Endothelial cell of umbilical vein (primary cell): Measurements from ENCODE around the gene SULT2B1. TPM values are rescaled to one million over a fixed set of nuclear protein-coding genes. Genes with fewer than 3 reads are reported as not detected.

Experiments
- BruUV-seq: library from RNA; stranded (reverse); fragments of 400-500 nt; replicated peaks from 2 replicates; lab custom pipeline; 2021; lab: Mats Ljungman, UMichigan
- CTCF ChIA-PET: fragments of 300-600, 350-600 bp; sonication (Branson Sonifier 250); formaldehyde crosslinking; loops from one replicate; lab custom pipeline; 2021; ENCODE audit warnings: antibody characterized with exemption, inconsistent platforms; lab: Charles Lee
- POLR2A ChIA-PET: fragments of 300-600, 350-600 bp; sonication (Branson Sonifier 250); formaldehyde crosslinking; loops from one replicate; lab custom pipeline; 2021; ENCODE audit warnings: antibody characterized with exemption, inconsistent platforms; lab: Charles Lee
- DNase-seq: peaks from one replicate; pipeline ENCODE4 v3.0.0-alpha.2; 2011; ENCODE audit warnings: low read depth, low spot score
- FAIRE-seq: peaks from 2 replicates; lab custom pipeline; 2011; peaks lifted over from hg19 to GRCh38; lab: Jason Lieb, UNC
- H2AFZ ChIP-seq: 2 replicates; pipeline ENCODE4 v1.6.0; 2012; ENCODE audit warnings: low read depth, low read length, control low read depth, inconsistent platforms
- H3K27ac ChIP-seq: 2 replicates; pipeline ENCODE4 v1.5.1; 2011; ENCODE audit warnings: low read depth, mild to moderate bottlenecking, control low read depth, low read length, moderate library complexity; ENCODE audit not compliant: insufficient read depth
- H3K27me3 ChIP-seq, 2 experiments: 2 replicates each; pipeline versions ENCODE4 v1.6.0 to v1.6.1; 2011; ENCODE audit warnings: low read length in 2 of 2, mixed read lengths in 1 of 2; ENCODE audit not compliant: control insufficient read depth in 2 of 2, insufficient read depth in 2 of 2
- H3K36me3 ChIP-seq, 2 experiments: 2 replicates in 1 of 2; 3 replicates in 1 of 2; pipeline ENCODE4 v1.5.1; 2011; ENCODE audit warnings: low read length in 2 of 2, mild to moderate bottlenecking in 1 of 2, moderate library complexity in 1 of 2; ENCODE audit not compliant: control insufficient read depth in 2 of 2, insufficient read depth in 2 of 2; ENCODE audit errors: extremely low read depth in 1 of 2
- H3K4me1 ChIP-seq: 3 replicates; pipeline ENCODE4 v1.5.1; 2011; ENCODE audit warnings: mild to moderate bottlenecking, low read length; ENCODE audit not compliant: control insufficient read depth, insufficient read depth; ENCODE audit errors: extremely low read depth
- H3K4me2 ChIP-seq: 2 replicates; pipeline ENCODE4 v1.6.1; 2011; ENCODE audit warnings: low read length, control low read depth, mixed read lengths; ENCODE audit not compliant: insufficient read depth
- H3K4me3 ChIP-seq, 3 experiments: fragments of 200-600 bp in 1 of 3; sonication (generic), shearing (Covaris generic) in 1 of 3; replicated peaks in 1 of 3; 2 replicates each; pipeline ENCODE4 v1.5.1; 2011 to 2016; ENCODE audit warnings: control low read depth in 3 of 3, low read length in 3 of 3, mild to moderate bottlenecking in 2 of 3, inconsistent platforms in 1 of 3, low read depth in 1 of 3, moderate library complexity in 1 of 3; ENCODE audit not compliant: insufficient read depth in 1 of 3
- H3K79me2 ChIP-seq: 2 replicates; pipeline ENCODE4 v1.6.0; 2012; ENCODE audit warnings: low read length, inconsistent platforms; ENCODE audit not compliant: control insufficient read depth, insufficient read depth
- H3K9ac ChIP-seq: replicated peaks from 2 replicates; pipeline ENCODE3; 2011; ENCODE audit warnings: low read length, control low read depth; ENCODE audit not compliant: insufficient read depth; ENCODE audit errors: extremely low read depth
- H3K9me1 ChIP-seq: replicated peaks from 3 replicates; pipeline ENCODE4 v1.6.0; 2011; ENCODE audit warnings: mild to moderate bottlenecking, low read length; ENCODE audit not compliant: control insufficient read depth, insufficient read depth; ENCODE audit errors: extremely low read depth
- H3K9me3 ChIP-seq: replicated peaks from 2 replicates; pipeline ENCODE4 v1.5.1; 2012; ENCODE audit warnings: low read length, inconsistent platforms; ENCODE audit not compliant: control insufficient read depth, insufficient read depth
- H4K20me1 ChIP-seq: replicated peaks from 2 replicates; pipeline ENCODE3; 2011; ENCODE audit warnings: mild to moderate bottlenecking, low read length; ENCODE audit not compliant: control insufficient read depth, insufficient read depth; ENCODE audit errors: extremely low read depth
- CTCF ChIP-seq, 2 donors: IDR thresholded peaks; 1 replicate in 1 of 2; 2 replicates in 1 of 2; pipeline ENCODE4 v1.5.1; 2011; ENCODE audit warnings: low read length in 2 of 2, mild to moderate bottlenecking in 2 of 2, moderate library complexity in 2 of 2, control low read depth in 1 of 2, inconsistent platforms in 1 of 2, low read depth in 1 of 2; ENCODE audit not compliant: insufficient read depth in 1 of 2; ENCODE audit errors: extremely low read depth in 1 of 2
- FOS ChIP-seq: IDR thresholded peaks from 2 replicates; pipeline ENCODE4 v1.6.1; 2011; ENCODE audit warnings: mild to moderate bottlenecking, low read length, moderate library complexity, borderline replicate concordance; ENCODE audit not compliant: insufficient read depth
- GATA2 ChIP-seq: IDR thresholded peaks from 2 replicates; pipeline ENCODE4 v1.7.0; 2011; ENCODE audit warnings: low read depth, mild to moderate bottlenecking, moderate library complexity, mixed read lengths, low read length; ENCODE audit not compliant: insufficient read length, insufficient read depth
- POLR2A ChIP-seq: IDR thresholded peaks from 2 replicates; pipeline ENCODE4 v1.6.1; 2012; ENCODE audit warnings: low read depth, mild to moderate bottlenecking, control low read depth, low read length
- dilution Hi-C: fragments of 300-500 bp; cut with MboI; formaldehyde crosslinking; loops from one replicate; pipeline ENCODE4 v1.15.0; 2019; ENCODE audit warnings: low sequenced_read_pairs; ENCODE audit not compliant: extremely low pct_ligation_motif_present
- intact Hi-C: fragments of 100-400 bp; cut with micrococcal nuclease; formaldehyde crosslinking; loops from one replicate; pipeline ENCODE4 v1.10.0; 2022
- polyA plus RNA-seq, 4 experiments: library from polyadenylated mRNA; depleted of rRNA in 3 of 4; stranded (reverse) in 3 of 4; unstranded in 1 of 4; fragments of >200 nt; gene quantifications; 2 replicates each; pipeline versions ENCODE4 v1.2.1 to v1.2.3, GENCODE V29; 2011 to 2012; ENCODE audit warnings: missing spikeins in 1 of 4
- total RNA-seq: library from RNA; stranded (reverse); gene quantifications from 2 replicates; pipeline ENCODE4 v1.2.3, GENCODE V29; 2021
- TF ChIP-seq, protein P1 (sequence below): IDR thresholded peaks from 2 replicates; pipeline ENCODE4 v1.6.1; 2011; ENCODE audit not compliant: insufficient read depth, insufficient read length

The SULT2B1 gene
- total and polyA plus RNA-seq, 2 donors (not counting 3 experiments of a cell fraction or from before 2014, with no cell fraction given) = not detected

DNA sequence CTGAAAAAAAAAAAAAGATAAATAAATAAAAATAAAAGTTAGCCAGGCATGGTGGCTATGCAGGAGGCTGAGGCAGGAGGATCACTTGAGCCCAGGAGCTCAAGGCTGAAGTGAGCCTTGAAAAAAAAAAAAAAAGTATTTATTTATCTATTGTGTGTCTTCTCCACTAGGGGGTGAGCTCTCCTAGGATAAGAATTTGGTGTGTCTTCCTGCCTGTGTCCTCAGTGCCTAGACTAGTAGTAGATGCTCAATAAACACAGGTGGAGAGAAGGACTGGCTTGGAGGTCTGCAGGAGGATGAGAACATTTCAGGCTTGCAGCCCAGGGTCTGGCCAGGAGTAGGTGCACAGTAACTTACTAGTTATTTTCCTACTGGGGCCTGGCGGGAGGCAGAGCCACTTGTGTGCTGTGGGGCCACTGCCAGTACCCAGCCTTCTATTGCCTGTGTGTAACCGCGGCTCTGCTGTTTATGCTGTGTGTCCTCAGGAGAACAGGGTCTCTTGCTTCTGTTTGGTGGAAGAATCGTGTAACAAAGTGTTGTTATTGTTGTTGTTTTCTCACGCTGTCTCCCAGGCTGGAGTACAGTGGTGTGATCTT is 45.7 kb upstream of the SULT2B1 start:
- Histone ChIP-seq H3K27ac (no peak overlapping the region), H3K9me3 (no peaks in the 10 kb centered on the region), H3K4me1 (no peaks in the 10 kb centered on the region), H2AFZ (no peak overlapping the region), H3K4me3 (no peak overlapping the region), H3K9me1 (no peaks in the 10 kb centered on the region), H3K36me3 (no peaks in the 10 kb centered on the region), H3K27me3 (peaks cover 0 to 4% of the 10 kb centered on the region in 2 experiments), H4K20me1 (no peaks in the 10 kb centered on the region), H3K9ac (no peak overlapping the region), H3K79me2 (no peaks in the 10 kb centered on the region), H3K4me2 (no peak overlapping the region)
- peak; percentile 77 for FAIRE-seq
- ChIA-PET CTCF (interaction anchor here (0.6 to 8.3 kb wide), 33 partner anchors 10 to 338 kb away, joined by 3 to 507 read pairs (median 4); partner anchors contain the start of genes GRIN2D and SULT2B1), POLR2A (interaction anchor here (0.7 kb wide), 1 partner anchor 78 kb away, joined by 3 read pairs; no protein-coding TSS in a partner anchor)
- TF ChIP-seq FOS (no peak), CTCF (IDR thresholded peaks at IDR 0.05; ENCODE audit: extremely low read depth in 1 of 2, insufficient read depth in 1 of 2, low read depth in 1 of 2, low read length in 2 of 2) (peak; percentile 30 to 35), POLR2A (no peak), GATA2 (no peak)
- TF ChIP-seq, protein P1, sequence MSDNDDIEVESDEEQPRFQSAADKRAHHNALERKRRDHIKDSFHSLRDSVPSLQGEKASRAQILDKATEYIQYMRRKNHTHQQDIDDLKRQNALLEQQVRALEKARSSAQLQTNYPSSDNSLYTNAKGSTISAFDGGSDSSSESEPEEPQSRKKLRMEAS = no peak
- dilution Hi-C loops (no loop called here), intact Hi-C loops (loop anchor here (1.0 kb wide), 2 partner anchors 78 to 83 kb away; no protein-coding TSS in a partner anchor)
- BruUV-seq = no TSS peak
- DNase-seq = no peak
